ENCODE measurements around the gene FBLL1. TPM values are rescaled to one million over a fixed set of nuclear protein-coding genes. Genes with fewer than 3 reads are reported as not detected.
"Not testable (repeated sequence)": the region's sequence is repeated elsewhere in the genome, so short reads cannot be mapped to it uniquely, and the experiment has no call there.

The FBLL1 gene
- total RNA-seq, 4 donors from 2014 or later: 0.96 TPM; not detected in 3

GRCh38 chr5:168570490-168571328, 41.6 kb downstream of the FBLL1 start:
- peaks cover 0 to 18% (median 6%) of the 10 kb centered on the region in 4 donors for H3K4me1 ChIP-seq
- 78 to 80% methylated on average over 11 of the region's 11 CpGs for WGBS, 2 donors (ENCODE audit: low coverage in 1 of 2)
- H3K36me3 ChIP-seq: peaks cover 0 to 12% (median 4%) of the 10 kb centered on the region in 4 donors
- H3K9me3 ChIP-seq: no peaks in the 10 kb centered on the region
- in situ Hi-C loops (cut with MboI; ENCODE audit: low pct_ligation_motif_present in 1 of 4, low pct_unique_long_range_greater_than_20kb in 1 of 4, low sequenced_read_pairs in 3 of 4): no loop called here
- TF ChIP-seq POLR2AphosphoS5 (IDR thresholded peaks at IDR 0.05) (no peak), CTCF (IDR thresholded peaks at IDR 0.05) (no peak)
- DNase-seq: no peak
- H3K27ac ChIP-seq: no peak overlapping the region
- intact Hi-C loops (cut with DNase I; ENCODE audit: low total_unique reads): no loop called here
- no peak overlapping the region for H3K4me3 ChIP-seq
- H3K27me3 ChIP-seq: no peaks in the 10 kb centered on the region

DNA sequence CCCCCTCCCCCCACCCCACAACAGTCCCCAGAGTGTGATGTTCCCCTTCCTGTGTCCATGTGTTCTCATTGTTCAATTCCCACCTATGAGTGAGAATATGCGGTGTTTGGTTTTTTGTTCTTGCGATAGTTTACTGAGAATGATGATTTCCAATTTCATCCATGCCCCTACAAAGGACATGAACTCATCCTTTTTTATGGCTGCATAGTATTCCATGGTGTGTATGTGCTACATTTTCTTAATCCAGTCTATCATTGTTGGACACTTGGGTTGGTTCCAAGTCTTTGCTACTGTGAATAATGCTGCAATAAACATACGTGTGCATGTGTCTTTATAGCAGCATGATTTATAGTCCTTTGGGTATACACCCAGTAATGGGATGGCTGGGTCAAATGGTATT, 44.6 kb downstream of the FBLL1 start:
- H3K27ac ChIP-seq; H3K9me3 ChIP-seq; H3K36me3 ChIP-seq; H3K4me3 ChIP-seq; in situ Hi-C loops (cut with MboI; ENCODE audit: low pct_ligation_motif_present in 1 of 4, low pct_unique_long_range_greater_than_20kb in 1 of 4, low sequenced_read_pairs in 3 of 4); DNase-seq; intact Hi-C loops (cut with DNase I; ENCODE audit: low total_unique reads); H3K27me3 ChIP-seq: not testable (repeated sequence)
- peaks cover 9 to 44% (median 25%) of the 10 kb centered on the region in 4 donors for H3K4me1 ChIP-seq
- WGBS, 2 donors (ENCODE audit: low coverage in 1 of 2): 85 to 100% methylated on average over 1 to 3 of the region's 3 CpGs

- H3K36me3 ChIP-seq; H3K4me3 ChIP-seq; intact Hi-C loops (cut with DNase I; ENCODE audit: low total_unique reads); in situ Hi-C loops (cut with MboI; ENCODE audit: low pct_ligation_motif_present in 1 of 4, low pct_unique_long_range_greater_than_20kb in 1 of 4, low sequenced_read_pairs in 3 of 4); DNase-seq; H3K27me3 ChIP-seq; H3K27ac ChIP-seq; H3K9me3 ChIP-seq: not testable (repeated sequence)
- 93 to 100% methylated on average over 1 of the region's 1 CpG for WGBS, 2 donors (ENCODE audit: low coverage in 1 of 2)
- H3K4me1 ChIP-seq: peaks cover 9 to 44% (median 25%) of the 10 kb centered on the region in 4 donors
Measured at GRCh38 chr5:168574156-168574555, 45.1 kb downstream of the FBLL1 start.

DNA sequence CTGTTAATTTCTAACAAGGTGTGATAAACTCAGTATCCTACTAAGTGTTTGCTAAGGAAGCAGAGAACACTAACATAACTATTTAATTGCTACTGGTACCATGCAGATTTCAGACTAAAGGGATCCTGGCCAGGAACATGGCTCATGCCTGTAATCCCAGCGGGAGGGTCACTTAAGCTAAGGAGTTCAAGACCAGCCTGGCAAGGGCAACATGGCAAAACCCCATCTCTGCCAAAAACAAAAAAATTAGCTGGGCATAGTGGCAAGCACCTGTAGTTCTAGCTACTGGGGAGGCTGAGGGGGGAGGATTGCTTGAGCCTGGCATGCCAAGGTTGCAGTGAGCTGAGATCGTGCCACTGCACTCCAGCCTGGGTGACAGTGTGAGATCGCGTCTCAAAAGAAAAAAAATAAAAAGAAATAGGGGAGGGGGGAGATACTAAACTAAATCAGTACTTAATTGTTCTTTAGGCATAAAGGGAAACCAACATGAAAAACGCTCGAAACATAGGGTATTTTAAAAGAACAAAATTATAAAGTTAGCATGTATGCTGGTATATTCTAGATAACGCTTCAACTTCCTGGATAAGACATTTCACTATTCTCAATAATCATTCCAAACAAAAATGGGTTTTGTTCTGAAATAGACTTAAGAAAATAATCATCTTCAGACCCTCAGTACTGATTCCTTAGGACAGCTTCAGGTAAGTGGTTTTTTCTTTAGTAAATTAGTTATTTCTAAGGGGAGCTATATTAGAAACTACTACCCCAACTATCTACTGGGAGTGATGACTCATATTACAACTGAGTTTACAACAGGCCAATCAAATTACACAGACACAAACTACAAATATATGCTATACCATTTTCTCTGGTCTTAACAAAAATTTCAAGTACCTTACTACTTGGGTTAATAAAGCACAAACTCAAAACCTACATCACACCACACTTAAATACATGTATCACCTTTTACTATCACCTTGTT, 46.6 kb downstream of the FBLL1 start:
- 81 to 86% methylated on average over 6 to 7 of the region's 7 CpGs for WGBS, 2 donors (ENCODE audit: low coverage in 1 of 2)
- no peak for DNase-seq
- intact Hi-C loops (cut with DNase I; ENCODE audit: low total_unique reads) (no loop called here), in situ Hi-C loops (cut with MboI; ENCODE audit: low pct_ligation_motif_present in 1 of 4, low pct_unique_long_range_greater_than_20kb in 1 of 4, low sequenced_read_pairs in 3 of 4) (no loop called here)
- Histone ChIP-seq H3K9me3 (no peaks in the 10 kb centered on the region), H3K27me3 (no peaks in the 10 kb centered on the region), H3K27ac (peak overlapping the region; percentile 14 to 59 (median 17)), H3K4me3 (no peak overlapping the region), H3K36me3 (no peaks in the 10 kb centered on the region), H3K4me1 (peaks cover 13 to 47% (median 30%) of the 10 kb centered on the region in 4 donors)
- TF ChIP-seq POLR2AphosphoS5 (IDR thresholded peaks at IDR 0.05): no peak
- no peak for TF ChIP-seq CTCF (IDR thresholded peaks at IDR 0.05)
- no peak for TF ChIP-seq POLR2A (IDR thresholded peaks at IDR 0.05)
- TF ChIP-seq EP300 (IDR thresholded peaks at IDR 0.05; ENCODE audit: low read depth): no peak

DNA sequence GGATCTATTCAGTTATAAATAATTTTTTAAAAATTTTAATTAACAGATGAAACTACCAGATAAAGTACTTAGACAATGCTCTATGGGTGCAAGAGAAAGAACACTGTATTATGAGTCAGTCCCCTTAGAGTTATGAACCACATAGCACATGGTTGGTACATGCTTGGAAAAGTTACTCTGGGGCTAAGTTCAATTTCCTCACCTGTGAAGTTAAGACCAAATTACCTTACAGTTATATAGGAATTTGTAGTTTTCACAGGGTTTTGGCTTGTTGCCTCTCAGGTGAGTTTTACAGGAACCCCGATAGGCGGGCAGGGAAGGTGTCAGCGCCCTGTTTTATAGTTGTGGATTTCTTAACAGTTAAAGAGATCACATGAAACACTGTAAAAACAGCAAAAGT, 48.9 kb downstream of the FBLL1 start:
- intact Hi-C loops (cut with DNase I; ENCODE audit: low total_unique reads): no loop called here
- Histone ChIP-seq H3K4me1 (peaks cover 13 to 38% (median 28%) of the 10 kb centered on the region in 4 donors), H3K27me3 (no peaks in the 10 kb centered on the region), H3K4me3 (peak overlapping the region; percentile 78 to 92 (median 88)), H3K36me3 (no peaks in the 10 kb centered on the region), H3K27ac (peak overlapping the region; percentile 97 to 99 (median 98)), H3K9me3 (no peaks in the 10 kb centered on the region)
- 8% methylated on average over 3 of the region's 3 CpGs for WGBS, 2 donors (ENCODE audit: low coverage in 1 of 2)
- in situ Hi-C loops (cut with MboI; ENCODE audit: low pct_ligation_motif_present in 1 of 4, low pct_unique_long_range_greater_than_20kb in 1 of 4, low sequenced_read_pairs in 3 of 4): no loop called here
- no peak for DNase-seq
- TF ChIP-seq CTCF (IDR thresholded peaks at IDR 0.05): no peak
- TF ChIP-seq EP300 (IDR thresholded peaks at IDR 0.05; ENCODE audit: low read depth): no peak
- no peak for TF ChIP-seq POLR2A (IDR thresholded peaks at IDR 0.05)
- TF ChIP-seq POLR2AphosphoS5 (IDR thresholded peaks at IDR 0.05): peak in 1 of 3 donors; percentile 28
